Measurements from ENCODE around the gene KLHL22. TPM values are rescaled to one million over a fixed set of nuclear protein-coding genes. Genes with fewer than 3 reads are reported as not detected.

The KLHL22 gene
- total RNA-seq, 1 donor from 2014 or later, result 44.7 TPM

DNA sequence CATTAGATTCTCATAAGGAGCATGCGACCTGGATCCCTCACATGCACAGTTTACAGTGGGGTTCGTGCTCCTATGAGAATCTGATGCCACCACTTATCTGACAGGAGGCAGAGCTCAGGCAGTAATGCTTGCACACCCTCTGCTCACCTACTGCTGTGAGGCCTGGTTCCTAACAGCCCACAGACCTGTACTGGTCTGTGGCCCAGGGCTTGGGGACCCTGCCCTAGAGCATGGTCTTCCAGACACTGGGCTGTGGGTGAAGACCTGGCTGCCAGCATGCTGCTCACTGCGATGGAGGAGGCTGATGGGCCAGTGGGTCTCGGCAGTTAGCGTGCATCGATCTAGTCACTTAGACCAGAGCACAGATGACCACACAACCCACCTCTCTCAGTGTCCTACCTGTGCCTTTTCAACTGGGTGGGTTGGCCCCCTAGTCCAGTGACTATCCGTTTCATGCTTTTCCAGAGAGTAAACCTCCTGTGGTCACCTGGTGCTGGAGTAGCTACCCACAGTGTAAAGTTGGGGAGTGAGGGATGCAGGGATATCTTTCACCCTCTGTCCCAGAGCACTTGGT, 32.9 kb upstream of the KLHL22 start:
- Mint-ChIP-seq H3K36me3 (ENCODE audit: unreplicated experiment) (peaks cover 11% of the 10 kb centered on the region), H3K27ac (ENCODE audit: unreplicated experiment) (no peak overlapping the region), H3K4me3 (ENCODE audit: unreplicated experiment) (no peak overlapping the region), H3K9me3 (ENCODE audit: unreplicated experiment) (no peaks in the 10 kb centered on the region), H3K4me1 (ENCODE audit: unreplicated experiment) (peaks cover 64% of the 10 kb centered on the region), H3K27me3 (ENCODE audit: unreplicated experiment) (no peaks in the 10 kb centered on the region)
- no peak for DNase-seq (ENCODE audit: extremely low spot score, unreplicated experiment)
- TF ChIP-seq, protein P1, sequence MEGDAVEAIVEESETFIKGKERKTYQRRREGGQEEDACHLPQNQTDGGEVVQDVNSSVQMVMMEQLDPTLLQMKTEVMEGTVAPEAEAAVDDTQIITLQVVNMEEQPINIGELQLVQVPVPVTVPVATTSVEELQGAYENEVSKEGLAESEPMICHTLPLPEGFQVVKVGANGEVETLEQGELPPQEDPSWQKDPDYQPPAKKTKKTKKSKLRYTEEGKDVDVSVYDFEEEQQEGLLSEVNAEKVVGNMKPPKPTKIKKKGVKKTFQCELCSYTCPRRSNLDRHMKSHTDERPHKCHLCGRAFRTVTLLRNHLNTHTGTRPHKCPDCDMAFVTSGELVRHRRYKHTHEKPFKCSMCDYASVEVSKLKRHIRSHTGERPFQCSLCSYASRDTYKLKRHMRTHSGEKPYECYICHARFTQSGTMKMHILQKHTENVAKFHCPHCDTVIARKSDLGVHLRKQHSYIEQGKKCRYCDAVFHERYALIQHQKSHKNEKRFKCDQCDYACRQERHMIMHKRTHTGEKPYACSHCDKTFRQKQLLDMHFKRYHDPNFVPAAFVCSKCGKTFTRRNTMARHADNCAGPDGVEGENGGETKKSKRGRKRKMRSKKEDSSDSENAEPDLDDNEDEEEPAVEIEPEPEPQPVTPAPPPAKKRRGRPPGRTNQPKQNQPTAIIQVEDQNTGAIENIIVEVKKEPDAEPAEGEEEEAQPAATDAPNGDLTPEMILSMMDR (IDR thresholded peaks at IDR 0.05), result no peak

DNA sequence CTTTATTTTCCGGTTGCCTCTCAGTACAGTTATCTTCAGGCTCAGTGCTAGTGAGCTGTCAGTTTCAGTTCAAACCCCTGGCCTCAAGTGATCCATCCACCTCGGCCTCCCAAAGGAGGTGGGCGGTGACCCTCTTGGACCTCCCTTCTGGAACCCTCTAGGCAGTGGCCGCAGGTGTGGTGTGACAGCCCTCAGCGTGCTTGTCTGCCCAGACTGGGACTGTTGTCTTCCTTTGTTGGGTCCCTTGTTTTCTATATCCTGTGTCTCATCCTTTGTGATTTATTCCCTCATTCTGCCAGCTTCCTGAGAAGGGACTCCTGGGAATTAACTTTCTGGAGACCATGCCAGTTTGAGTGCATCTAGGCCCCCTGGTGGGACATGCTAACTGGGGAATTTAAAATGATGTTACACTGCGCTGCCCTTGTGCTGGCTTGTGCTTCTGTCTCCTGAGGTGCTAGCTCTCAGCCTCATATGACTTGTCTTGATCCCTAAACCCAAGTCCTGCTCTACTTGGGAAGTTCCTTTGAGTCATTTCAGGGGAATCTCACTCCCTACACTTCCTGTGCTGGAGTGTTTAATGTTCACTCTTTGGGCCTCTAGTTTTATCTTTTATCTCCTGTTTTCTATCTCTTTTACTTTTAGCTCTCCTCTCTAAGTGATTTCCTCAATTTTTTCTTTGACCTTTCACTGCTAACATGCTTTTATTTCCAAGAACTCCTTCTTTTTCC, 31.2 kb upstream of the KLHL22 start:
- no peak for DNase-seq (ENCODE audit: extremely low spot score, unreplicated experiment)
- Mint-ChIP-seq H3K4me3 (ENCODE audit: unreplicated experiment) (peak overlapping the region; percentile 19), H3K4me1 (ENCODE audit: unreplicated experiment) (peaks cover 59% of the 10 kb centered on the region), H3K27me3 (ENCODE audit: unreplicated experiment) (no peaks in the 10 kb centered on the region), H3K9me3 (ENCODE audit: unreplicated experiment) (no peaks in the 10 kb centered on the region), H3K36me3 (ENCODE audit: unreplicated experiment) (peaks cover 16% of the 10 kb centered on the region), H3K27ac (ENCODE audit: unreplicated experiment) (peak overlapping the region; percentile 91)
- TF ChIP-seq, protein P1 (IDR thresholded peaks at IDR 0.05), result no peak

DNA sequence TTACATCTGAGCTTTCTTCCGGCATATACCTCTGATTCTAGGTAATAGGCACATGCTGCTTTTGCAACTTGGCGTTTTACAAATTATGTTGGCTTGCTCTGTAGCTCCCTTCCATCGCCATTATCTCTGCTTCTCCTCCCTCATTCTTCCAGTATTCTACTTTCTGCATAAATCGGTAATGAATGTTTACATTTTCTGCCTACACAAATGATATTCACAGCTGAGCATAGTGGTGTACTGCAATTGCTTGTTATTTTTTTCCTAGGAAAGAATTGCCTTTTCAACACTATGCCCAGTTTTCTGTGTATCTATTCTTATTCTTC, 30.7 kb upstream of the KLHL22 start:
- H3K27me3 Mint-ChIP-seq (ENCODE audit: unreplicated experiment), result no peaks in the 10 kb centered on the region
- H3K4me1 Mint-ChIP-seq (ENCODE audit: unreplicated experiment), result peaks cover 54% of the 10 kb centered on the region
- H3K27ac Mint-ChIP-seq (ENCODE audit: unreplicated experiment), result peak overlapping the region; percentile 91
- DNase-seq (ENCODE audit: extremely low spot score, unreplicated experiment), result no peak
- H3K36me3 Mint-ChIP-seq (ENCODE audit: unreplicated experiment), result peaks cover 16% of the 10 kb centered on the region
- H3K4me3 Mint-ChIP-seq (ENCODE audit: unreplicated experiment), result no peak overlapping the region
- H3K9me3 Mint-ChIP-seq (ENCODE audit: unreplicated experiment), result no peaks in the 10 kb centered on the region
- TF ChIP-seq, protein P1 (IDR thresholded peaks at IDR 0.05), result no peak

DNA sequence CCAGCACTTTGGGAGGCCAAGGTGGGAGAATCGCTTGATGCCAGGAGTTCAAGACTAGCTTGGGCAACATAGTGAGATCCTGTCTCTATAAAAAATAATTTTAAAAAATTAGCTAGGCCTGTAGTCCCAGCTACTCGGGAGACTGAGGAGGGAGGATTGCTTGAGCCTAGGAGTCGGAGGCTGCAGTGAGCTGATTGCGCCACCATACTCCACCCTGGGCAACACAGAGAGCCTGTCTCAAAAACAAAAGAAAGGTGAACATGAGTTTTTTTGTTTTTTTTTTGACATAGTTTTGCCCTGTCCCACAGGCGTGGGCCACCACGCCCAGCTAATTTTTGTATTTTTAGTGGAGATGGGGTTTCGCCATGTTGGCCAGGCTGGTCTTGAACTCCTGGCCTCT, 29.5 kb upstream of the KLHL22 start:
- Mint-ChIP-seq H3K4me1 (ENCODE audit: unreplicated experiment) (peaks cover 50% of the 10 kb centered on the region), H3K9me3 (ENCODE audit: unreplicated experiment) (no peaks in the 10 kb centered on the region), H3K4me3 (ENCODE audit: unreplicated experiment) (no peak overlapping the region), H3K27ac (ENCODE audit: unreplicated experiment) (peak overlapping the region; percentile 41), H3K27me3 (ENCODE audit: unreplicated experiment) (no peaks in the 10 kb centered on the region), H3K36me3 (ENCODE audit: unreplicated experiment) (peaks cover 20% of the 10 kb centered on the region)
- no peak for DNase-seq (ENCODE audit: extremely low spot score, unreplicated experiment)
- TF ChIP-seq, protein P1 (IDR thresholded peaks at IDR 0.05), result no peak

DNA sequence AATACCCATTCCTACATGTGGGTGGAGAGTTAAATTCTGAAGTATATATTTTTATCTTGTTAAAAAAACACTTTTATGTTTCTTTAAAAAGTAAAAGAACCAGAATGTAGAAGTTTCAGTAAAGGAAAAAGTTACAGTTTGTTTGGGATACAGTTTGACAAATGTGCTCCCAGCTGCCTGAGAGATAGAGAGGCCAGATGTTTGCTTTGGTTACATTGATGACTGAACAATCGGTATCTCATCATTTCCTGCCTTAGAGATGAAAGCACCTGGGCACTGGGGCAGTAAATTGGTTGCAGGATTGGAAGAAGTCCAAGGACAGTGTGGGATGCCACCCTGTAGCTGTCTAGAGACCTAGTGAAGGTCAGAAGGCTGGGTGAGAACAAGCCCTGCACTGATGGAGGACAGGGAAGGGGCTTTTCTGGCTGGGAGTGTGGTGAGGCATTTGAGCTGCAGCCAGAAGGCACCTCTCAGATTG, 28.4 kb upstream of the KLHL22 start:
- Mint-ChIP-seq H3K27ac (ENCODE audit: unreplicated experiment) (peak overlapping the region; percentile 87), H3K9me3 (ENCODE audit: unreplicated experiment) (no peaks in the 10 kb centered on the region), H3K4me1 (ENCODE audit: unreplicated experiment) (peaks cover 55% of the 10 kb centered on the region), H3K36me3 (ENCODE audit: unreplicated experiment) (peaks cover 20% of the 10 kb centered on the region), H3K27me3 (ENCODE audit: unreplicated experiment) (no peaks in the 10 kb centered on the region), H3K4me3 (ENCODE audit: unreplicated experiment) (no peak overlapping the region)
- TF ChIP-seq, protein P1 (IDR thresholded peaks at IDR 0.05), result no peak
- DNase-seq (ENCODE audit: extremely low spot score, unreplicated experiment), result no peak

Measured in osteocyte (in vitro differentiated cells).